Measurements from ENCODE around the gene KCNA2. TPM values are rescaled to one million over a fixed set of nuclear protein-coding genes. Genes with fewer than 3 reads are reported as not detected.

KCNA2 gene
- total and polyA plus RNA-seq, 2 donors (not counting 1 experiment from before 2014, with no cell fraction given): 0.39 to 0.59 TPM

- CTCF ChIA-PET: no interaction called here
- H3K9ac ChIP-seq (ENCODE audit: low read length): no peak overlapping the region
- no peaks in the 10 kb centered on the region for H3K79me2 ChIP-seq (ENCODE audit: control insufficient read depth, insufficient read depth, low read length)
- ATAC-seq (ENCODE audit: low read depth) (no peak), DNase-seq (no peak)
- no peaks in the 10 kb centered on the region for H3K36me3 ChIP-seq (replicated peaks in 1 of 2; ENCODE audit: control extremely low read depth in 1 of 2, control insufficient read depth in 1 of 2, extremely low read depth in 1 of 2, insufficient read depth in 2 of 2, low read length in 1 of 2)
- no peaks in the 10 kb centered on the region for H3K9me3 ChIP-seq (ENCODE audit: control extremely low read depth in 1 of 3, control insufficient read depth in 2 of 3, insufficient read depth in 1 of 3, low read length in 2 of 3)
- H3K4me1 ChIP-seq (ENCODE audit: control insufficient read depth in 2 of 2, insufficient read depth in 2 of 2, low read length in 2 of 2): no peaks in the 10 kb centered on the region
- intact Hi-C loops (cut with micrococcal nuclease): no loop called here
- no peak overlapping the region for H3K4me3 Mint-ChIP-seq
- H2AFZ ChIP-seq (ENCODE audit: insufficient read depth, low read depth, low read length, poor library complexity, severe bottlenecking): no peak overlapping the region
- H3K4me1 Mint-ChIP-seq: no peaks in the 10 kb centered on the region
- no peak overlapping the region for H3K4me2 ChIP-seq (replicated peaks; ENCODE audit: low read depth, low read length, poor library complexity, severe bottlenecking)
- peaks cover 33% of the 10 kb centered on the region for H3K27me3 Mint-ChIP-seq
- POLR2A ChIA-PET: no interaction called here
- H4K20me1 ChIP-seq (ENCODE audit: control insufficient read depth, insufficient read depth, low read length, poor library complexity, severe bottlenecking): no peaks in the 10 kb centered on the region
- TF ChIP-seq CTCF (IDR thresholded peaks at IDR 0.05) (no peak), EZH2 (IDR thresholded peaks at IDR 0.05; ENCODE audit: borderline replicate concordance, insufficient read depth, low read depth, low read length, poor library complexity, severe bottlenecking) (no peak)
- H3K27ac Mint-ChIP-seq: no peak overlapping the region
- peaks cover 0 to 28% (median 5%) of the 10 kb centered on the region in 4 experiments for H3K27me3 ChIP-seq (replicated peaks in 1 of 4; ENCODE audit: control extremely low read depth in 1 of 4, control insufficient read depth in 3 of 4, insufficient read depth in 4 of 4, low read length in 3 of 4)
- no peak overlapping the region for H3K27ac ChIP-seq (ENCODE audit: low read length in 2 of 2)
- no peak overlapping the region for H3K4me3 ChIP-seq (ENCODE audit: control extremely low read depth in 1 of 5, extremely low read depth in 1 of 5, insufficient read depth in 1 of 5, low read depth in 2 of 5, low read length in 4 of 5)
- H3K9me3 Mint-ChIP-seq (ENCODE audit: insufficient read depth): no peaks in the 10 kb centered on the region
Measured at GRCh38 chr1:110576441-110576840, 29.7 kb downstream of the KCNA2 start.

- no peak for TF ChIP-seq CTCF (IDR thresholded peaks at IDR 0.05)
- TF ChIP-seq EZH2 (IDR thresholded peaks at IDR 0.05; ENCODE audit: borderline replicate concordance, insufficient read depth, low read depth, low read length, poor library complexity, severe bottlenecking): no peak
- CTCF ChIA-PET: interaction anchor here (1.0 to 2.1 kb wide), 3 partner anchors 8 to 77 kb away, joined by 3 to 8 read pairs (median 3); no protein-coding TSS in a partner anchor
- no peaks in the 10 kb centered on the region for H3K9me3 ChIP-seq (ENCODE audit: control extremely low read depth in 1 of 3, control insufficient read depth in 2 of 3, insufficient read depth in 1 of 3, low read length in 2 of 3)
- no peak overlapping the region for H3K9ac ChIP-seq (ENCODE audit: low read length)
- no CpG with 5 or more reads among the region's 1 CpG for WGBS (ENCODE audit: insufficient coverage)
- no peaks in the 10 kb centered on the region for H4K20me1 ChIP-seq (ENCODE audit: control insufficient read depth, insufficient read depth, low read length, poor library complexity, severe bottlenecking)
- H3K4me1 ChIP-seq (ENCODE audit: control insufficient read depth in 2 of 2, insufficient read depth in 2 of 2, low read length in 2 of 2): no peaks in the 10 kb centered on the region
- no peak overlapping the region for H3K4me2 ChIP-seq (replicated peaks; ENCODE audit: low read depth, low read length, poor library complexity, severe bottlenecking)
- H2AFZ ChIP-seq (ENCODE audit: insufficient read depth, low read depth, low read length, poor library complexity, severe bottlenecking): no peak overlapping the region
- ATAC-seq (ENCODE audit: low read depth) (no peak), DNase-seq (no peak)
- no peaks in the 10 kb centered on the region for H3K9me3 Mint-ChIP-seq (ENCODE audit: insufficient read depth)
- no peak overlapping the region for H3K27ac Mint-ChIP-seq
- H3K79me2 ChIP-seq (ENCODE audit: control insufficient read depth, insufficient read depth, low read length): no peaks in the 10 kb centered on the region
- POLR2A ChIA-PET: no interaction called here
- intact Hi-C loops (cut with micrococcal nuclease): no loop called here
- H3K4me3 ChIP-seq (ENCODE audit: control extremely low read depth in 1 of 5, extremely low read depth in 1 of 5, insufficient read depth in 1 of 5, low read depth in 2 of 5, low read length in 4 of 5): no peak overlapping the region
- no peak overlapping the region for H3K27ac ChIP-seq (ENCODE audit: low read length in 2 of 2)
- H3K4me3 Mint-ChIP-seq: no peak overlapping the region
- H3K27me3 ChIP-seq (replicated peaks in 1 of 4; ENCODE audit: control extremely low read depth in 1 of 4, control insufficient read depth in 3 of 4, insufficient read depth in 4 of 4, low read length in 3 of 4): peaks cover 0 to 15% (median 3%) of the 10 kb centered on the region in 4 experiments
- H3K27me3 Mint-ChIP-seq: peaks cover 36% of the 10 kb centered on the region
- H3K36me3 ChIP-seq (replicated peaks in 1 of 2; ENCODE audit: control extremely low read depth in 1 of 2, control insufficient read depth in 1 of 2, extremely low read depth in 1 of 2, insufficient read depth in 2 of 2, low read length in 1 of 2): no peaks in the 10 kb centered on the region
- no peaks in the 10 kb centered on the region for H3K4me1 Mint-ChIP-seq
Measured at GRCh38 chr1:110573314-110573713, 32.8 kb downstream of the KCNA2 start.

All from B cell (primary cell).